Measurements from ENCODE around the gene CD99.
"Not testable (repeated sequence)": the region's sequence is repeated elsewhere in the genome, so short reads cannot be mapped to it uniquely, and the experiment has no call there.

CD99 gene

GRCh38 chrX:2732649-2733048, 41.6 kb downstream of the CD99 start:
- DNase-seq (ENCODE audit: low read depth, low spot score) = no peak
- in situ Hi-C loops (cut with HindIII; ENCODE audit: low sequenced_read_pairs) = no loop called here
- H3K4me3 ChIP-seq (ENCODE audit: low read depth, low read length) = no peak overlapping the region
- TF ChIP-seq CTCF (IDR thresholded peaks at IDR 0.05; ENCODE audit: low read depth, low read length) = no peak

GRCh38 chrX:2733286-2733685, 42.2 kb downstream of the CD99 start:
- no peak for TF ChIP-seq CTCF (IDR thresholded peaks at IDR 0.05; ENCODE audit: low read depth, low read length)
- H3K4me3 ChIP-seq (ENCODE audit: low read depth, low read length) = no peak overlapping the region
- in situ Hi-C loops (cut with HindIII; ENCODE audit: low sequenced_read_pairs) = no loop called here
- no peak for DNase-seq (ENCODE audit: low read depth, low spot score)

GRCh38 chrX:2735270-2735669, 44.2 kb downstream of the CD99 start:
- no peak for DNase-seq (ENCODE audit: low read depth, low spot score)
- in situ Hi-C loops (cut with HindIII; ENCODE audit: low sequenced_read_pairs) = no loop called here
- TF ChIP-seq CTCF (IDR thresholded peaks at IDR 0.05; ENCODE audit: low read depth, low read length) = no peak

GRCh38 chrX:2740672-2741071, 49.6 kb downstream of the CD99 start:
- in situ Hi-C loops (cut with HindIII; ENCODE audit: low sequenced_read_pairs) = no loop called here
- TF ChIP-seq CTCF (IDR thresholded peaks at IDR 0.05; ENCODE audit: low read depth, low read length) = no peak
- H3K4me3 ChIP-seq (ENCODE audit: low read depth, low read length) = no peak overlapping the region
- no peak for DNase-seq (ENCODE audit: low read depth, low spot score)

More at GRCh38 chrX:2735270-2735669, 44.2 kb downstream of the CD99 start:
- H3K4me3 ChIP-seq (ENCODE audit: low read depth, low read length) = no peak overlapping the region

- in situ Hi-C loops (cut with HindIII; ENCODE audit: low sequenced_read_pairs) = no loop called here
- no peak for TF ChIP-seq CTCF (IDR thresholded peaks at IDR 0.05; ENCODE audit: low read depth, low read length)
- H3K4me3 ChIP-seq (ENCODE audit: low read depth, low read length) = no peak overlapping the region
- no peak for DNase-seq (ENCODE audit: low read depth, low spot score)
These were observed 50.3 kb downstream of the CD99 start for GRCh38 chrX:2741386-2741785.

GRCh38 chrX:2746250-2746649, 55.2 kb downstream of the CD99 start:
- in situ Hi-C loops (cut with HindIII; ENCODE audit: low sequenced_read_pairs); H3K4me3 ChIP-seq (ENCODE audit: low read depth, low read length); DNase-seq (ENCODE audit: low read depth, low spot score): not testable (repeated sequence)

- H3K4me3 ChIP-seq (ENCODE audit: low read depth, low read length) = no peak overlapping the region
- TF ChIP-seq CTCF (IDR thresholded peaks at IDR 0.05; ENCODE audit: low read depth, low read length) = no peak
- no peak for DNase-seq (ENCODE audit: low read depth, low spot score)
These were observed 57.2 kb downstream of the CD99 start for GRCh38 chrX:2748171-2748814.

More at GRCh38 chrX:2748171-2748814, 57.2 kb downstream of the CD99 start:
- in situ Hi-C loops (cut with HindIII; ENCODE audit: low sequenced_read_pairs) = no loop called here

All from astrocyte of the spinal cord (primary cell).